HG02678 (cell line): ENCODE measurements around the gene SARS1.
"Not testable (repeated sequence)": the region's sequence is repeated elsewhere in the genome, so short reads cannot be mapped to it uniquely, and the experiment has no call there.

Experiments used
- ATAC-seq: cut with Tn5 transposase; IDR thresholded peaks from one replicate; pipeline ENCODE4 v1.9.1; 2021; ENCODE audit warnings: mild to moderate bottlenecking, moderate library complexity; ENCODE audit not compliant: unreplicated experiment

SARS1 gene

GRCh38 chr1:109272831-109273547, 59.3 kb downstream of the SARS1 start:
- ATAC-seq: no peak

GRCh38 chr1:109273570-109274288, 60.0 kb downstream of the SARS1 start:
- ATAC-seq: no peak

- ATAC-seq: no peak
These were observed 61.1 kb downstream of the SARS1 start for GRCh38 chr1:109274533-109275476.

GRCh38 chr1:109275706-109276345, 62.1 kb downstream of the SARS1 start:
- no peak for ATAC-seq

GRCh38 chr1:109277434-109278204, 63.9 kb downstream of the SARS1 start:
- peak; percentile 83 for ATAC-seq

- ATAC-seq: no peak
These were observed 66.0 kb downstream of the SARS1 start for GRCh38 chr1:109279615-109280278.

GRCh38 chr1:109280862-109281261, 67.1 kb downstream of the SARS1 start:
- ATAC-seq: no peak

- no peak for ATAC-seq
These were observed 68.2 kb downstream of the SARS1 start for GRCh38 chr1:109281680-109282496.

GRCh38 chr1:109282497-109282951, 68.8 kb downstream of the SARS1 start:
- ATAC-seq: no peak

GRCh38 chr1:109282952-109283747, 69.4 kb downstream of the SARS1 start, which contains the start of gene PSRC1:
TSS of gene PSRC1 (minus strand) at chr1:109283145.
- peak; percentile 96 for ATAC-seq

- ATAC-seq: peak; percentile 24
These were observed 70.3 kb downstream of the SARS1 start for GRCh38 chr1:109283748-109284600.

- ATAC-seq: not testable (repeated sequence)
These were observed 73.0 kb downstream of the SARS1 start for GRCh38 chr1:109286762-109287161.
